Measurements from ENCODE around the gene UFC1. TPM values are rescaled to one million over a fixed set of nuclear protein-coding genes. Genes with fewer than 3 reads are reported as not detected.

The UFC1 gene
- total RNA-seq, 1 experiment from 2014 or later: 133 TPM

- no peak for DNase-seq (ENCODE audit: low read depth)
These were observed 15.1 kb downstream of the UFC1 start for GRCh38 chr1:161168906-161169305.

GRCh38 chr1:161171191-161171590 is 17.4 kb downstream of the UFC1 start:
- no peak for DNase-seq (ENCODE audit: low read depth)

DNA sequence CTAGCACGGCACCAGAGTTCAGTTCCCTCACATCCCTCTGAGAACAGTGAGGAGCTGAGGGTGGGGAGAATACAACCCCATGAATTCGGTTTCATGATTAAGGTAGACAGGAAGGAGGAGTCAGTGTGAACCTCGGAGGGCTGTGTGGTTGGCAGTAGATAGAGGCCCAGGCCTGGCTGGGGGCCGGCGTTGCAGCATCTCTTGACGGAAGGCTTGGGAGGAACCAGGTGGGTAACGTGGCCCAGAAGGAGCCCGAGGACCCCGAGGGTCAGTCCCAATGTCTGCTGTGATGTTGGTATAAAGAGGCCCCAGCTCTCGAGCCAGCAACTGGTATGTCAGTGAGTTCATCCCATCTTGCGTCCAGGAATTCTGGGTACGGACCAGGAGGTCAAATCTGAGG is 17.9 kb downstream of the UFC1 start:
- no peak for DNase-seq (ENCODE audit: low read depth)

DNA sequence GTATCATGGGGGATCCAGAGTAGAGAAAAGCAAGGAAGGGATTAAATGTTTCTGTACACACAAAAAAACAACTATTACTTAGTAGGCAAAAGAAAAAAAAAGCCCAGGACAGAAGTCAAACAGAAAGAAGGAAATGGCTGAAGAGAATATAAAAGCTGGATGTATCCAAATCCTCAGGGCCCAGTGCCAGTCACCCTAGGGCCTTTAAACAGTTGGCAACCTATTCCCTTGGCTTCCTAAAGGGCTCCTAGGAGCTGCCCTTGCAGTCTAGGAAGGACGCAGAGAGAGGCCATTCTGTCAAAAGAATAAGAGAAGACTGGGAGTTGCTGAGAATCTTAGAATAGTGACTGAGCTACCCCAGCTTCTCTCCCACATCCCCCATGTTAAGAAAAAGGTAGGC is 18.6 kb downstream of the UFC1 start:
- DNase-seq (ENCODE audit: low read depth): no peak

GRCh38 chr1:161172776-161173376 is 19.1 kb downstream of the UFC1 start:
- no peak for DNase-seq (ENCODE audit: low read depth)

DNA sequence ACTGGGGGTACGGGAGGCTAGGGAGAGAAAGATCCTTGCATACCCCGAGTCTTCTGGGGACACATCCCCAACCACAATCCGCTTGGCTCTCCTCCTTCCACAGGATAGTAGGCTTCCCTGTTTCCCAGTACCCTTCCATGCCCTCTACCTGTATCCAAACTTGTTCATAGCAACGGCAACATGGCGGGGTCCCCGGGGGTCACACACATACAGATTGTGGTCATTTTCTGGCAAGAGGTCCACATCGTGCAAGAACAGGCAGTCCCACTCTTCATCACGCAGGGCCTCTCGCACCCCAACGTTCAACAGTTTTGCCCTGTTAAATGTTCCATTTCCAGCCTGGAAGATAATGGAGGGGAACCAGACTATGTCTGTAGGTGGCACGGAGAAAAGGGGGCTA is 19.9 kb downstream of the UFC1 start:
- no peak for DNase-seq (ENCODE audit: low read depth)

GRCh38 chr1:161174911-161175310 is 21.1 kb downstream of the UFC1 start:
- DNase-seq (ENCODE audit: low read depth): no peak

- DNase-seq (ENCODE audit: low read depth): no peak
These were observed 22.1 kb downstream of the UFC1 start for GRCh38 chr1:161175771-161176453.

- no peak for DNase-seq (ENCODE audit: low read depth)
These were observed 22.8 kb downstream of the UFC1 start for GRCh38 chr1:161176468-161177111.

DNA sequence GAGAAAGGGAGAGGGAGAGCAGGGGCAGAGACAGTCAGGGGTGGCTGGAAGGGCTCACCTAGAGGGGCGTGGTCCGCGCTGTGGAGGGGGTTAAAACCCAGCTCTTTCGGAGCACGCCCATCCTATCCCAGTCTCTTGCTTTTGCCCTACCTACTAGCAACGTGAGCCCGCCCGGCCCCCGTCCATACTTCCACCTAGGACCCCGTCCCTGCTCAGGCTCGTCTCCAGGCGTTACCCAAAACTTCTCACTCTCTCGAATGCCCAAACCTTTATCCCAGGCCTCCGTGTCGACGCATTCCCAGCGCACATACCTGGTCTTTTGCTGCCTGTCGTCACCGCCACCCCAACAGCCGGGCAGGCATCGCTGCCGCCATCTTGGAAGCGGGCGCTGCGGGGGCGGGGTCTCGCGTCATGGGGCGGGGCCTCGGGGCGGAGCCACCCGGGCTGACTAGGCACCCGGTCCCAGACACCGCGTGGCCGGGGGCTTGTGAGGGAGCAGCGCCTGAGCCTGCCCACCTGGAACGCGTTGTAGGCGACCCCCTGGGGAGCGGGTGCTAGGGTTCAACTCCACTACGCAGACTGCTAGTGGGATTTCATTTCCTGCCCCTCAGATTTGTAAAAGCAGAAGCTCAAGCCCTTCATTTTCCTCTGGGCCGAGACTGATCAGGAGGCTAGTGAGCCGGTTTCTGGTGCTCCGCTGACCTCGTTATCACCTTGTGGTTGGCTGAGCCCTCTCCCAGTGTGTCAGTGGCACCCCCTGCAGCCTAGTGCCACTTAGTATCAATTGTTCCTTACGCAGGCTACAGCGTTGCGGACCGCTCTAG is 23.5 kb downstream of the UFC1 start, which contains the start of gene B4GALT3:
B4GALT3 (minus strand) TSS at position 396 of the 824 bp plus-strand sequence. CDS start 1,447 bp downstream, outside the sequence.
- DNase-seq (ENCODE audit: low read depth): peak; percentile 90

DNA sequence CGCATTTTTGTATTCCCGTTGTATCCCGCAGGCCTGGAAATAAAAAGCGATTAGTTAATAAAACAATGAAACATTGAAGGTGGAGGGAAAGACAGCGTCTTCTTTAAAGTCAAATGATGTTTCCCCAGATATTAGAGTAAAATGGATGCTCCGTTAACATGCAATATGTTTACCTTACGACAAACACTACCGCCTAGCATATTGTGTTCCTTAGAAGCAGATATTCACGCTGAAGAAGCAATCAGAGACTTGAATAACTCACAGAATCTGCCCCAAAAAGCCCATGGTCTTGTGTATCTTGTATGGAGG is 24.1 kb downstream of the UFC1 start:
- DNase-seq (ENCODE audit: low read depth): no peak

GRCh38 chr1:161179698-161180097 is 25.9 kb downstream of the UFC1 start:
- DNase-seq (ENCODE audit: low read depth): no peak

DNA sequence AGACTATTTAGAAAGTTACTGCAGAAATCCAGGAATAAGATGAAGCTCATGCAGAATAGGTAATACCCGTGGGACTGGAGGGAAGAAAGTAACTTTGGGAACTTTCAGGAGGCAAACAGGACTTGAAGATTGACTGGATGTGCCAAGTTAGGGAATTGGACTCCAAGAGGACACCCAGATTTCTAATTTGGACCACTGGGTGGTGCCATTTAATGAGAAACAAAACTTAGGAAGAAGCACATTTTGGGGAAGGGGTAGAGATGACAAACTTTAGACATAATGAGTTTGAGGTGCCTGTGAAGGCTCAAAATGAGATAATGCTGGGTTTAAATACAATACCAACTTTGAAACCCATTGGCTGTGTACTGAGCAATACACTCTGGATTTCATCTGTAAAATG is 26.9 kb downstream of the UFC1 start:
- DNase-seq (ENCODE audit: low read depth): no peak

DNA sequence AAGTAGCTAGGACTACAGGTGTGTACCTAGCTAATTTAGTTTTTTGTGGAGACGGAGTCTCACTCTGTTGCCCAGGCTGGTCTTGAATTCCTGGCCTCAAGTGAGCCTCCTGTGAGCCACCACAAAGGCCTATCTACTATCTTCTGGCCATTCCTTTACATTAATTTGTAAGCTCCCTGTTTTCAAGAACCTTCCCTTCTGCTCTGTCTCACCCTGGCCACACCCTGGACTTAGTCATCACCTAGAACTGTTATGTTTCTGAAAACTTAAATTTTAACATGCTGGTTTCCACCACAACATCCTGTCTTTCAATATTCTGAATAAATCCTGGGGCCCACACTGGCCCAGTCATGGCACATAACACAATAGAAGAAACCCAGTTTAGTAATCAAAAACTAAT is 28.4 kb downstream of the UFC1 start:
- DNase-seq (ENCODE audit: low read depth): peak; percentile 70

DNA sequence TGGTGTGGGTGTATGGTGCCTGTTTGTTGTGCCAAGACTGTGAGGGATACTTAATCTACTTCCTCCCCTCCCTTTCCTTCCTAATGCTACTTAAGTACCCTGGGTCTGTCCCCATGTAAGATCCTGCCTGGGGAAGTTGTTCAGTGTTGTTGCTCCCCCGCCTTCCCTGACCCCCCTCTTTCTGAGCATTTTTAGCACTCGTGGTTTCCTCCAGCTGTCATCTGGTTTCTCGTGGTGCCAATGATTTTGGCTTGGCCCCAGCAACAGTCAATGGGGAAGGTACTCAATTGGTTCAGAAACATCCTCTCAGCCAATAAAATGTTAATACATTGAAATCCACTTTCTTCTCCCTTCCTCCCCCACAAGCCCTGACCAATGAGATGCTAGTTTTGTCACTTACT is 31.5 kb downstream of the UFC1 start:
- no peak for DNase-seq (ENCODE audit: low read depth)

GRCh38 chr1:161185732-161186311 is 32.0 kb downstream of the UFC1 start:
- DNase-seq (ENCODE audit: low read depth): no peak

- no peak for DNase-seq (ENCODE audit: low read depth)
These were observed 33.5 kb downstream of the UFC1 start for GRCh38 chr1:161187311-161187710.

- no peak for DNase-seq (ENCODE audit: low read depth)
These were observed 34.6 kb downstream of the UFC1 start for GRCh38 chr1:161188381-161188780.

GRCh38 chr1:161189036-161189435 is 35.3 kb downstream of the UFC1 start:
- no peak for DNase-seq (ENCODE audit: low read depth)

DNA sequence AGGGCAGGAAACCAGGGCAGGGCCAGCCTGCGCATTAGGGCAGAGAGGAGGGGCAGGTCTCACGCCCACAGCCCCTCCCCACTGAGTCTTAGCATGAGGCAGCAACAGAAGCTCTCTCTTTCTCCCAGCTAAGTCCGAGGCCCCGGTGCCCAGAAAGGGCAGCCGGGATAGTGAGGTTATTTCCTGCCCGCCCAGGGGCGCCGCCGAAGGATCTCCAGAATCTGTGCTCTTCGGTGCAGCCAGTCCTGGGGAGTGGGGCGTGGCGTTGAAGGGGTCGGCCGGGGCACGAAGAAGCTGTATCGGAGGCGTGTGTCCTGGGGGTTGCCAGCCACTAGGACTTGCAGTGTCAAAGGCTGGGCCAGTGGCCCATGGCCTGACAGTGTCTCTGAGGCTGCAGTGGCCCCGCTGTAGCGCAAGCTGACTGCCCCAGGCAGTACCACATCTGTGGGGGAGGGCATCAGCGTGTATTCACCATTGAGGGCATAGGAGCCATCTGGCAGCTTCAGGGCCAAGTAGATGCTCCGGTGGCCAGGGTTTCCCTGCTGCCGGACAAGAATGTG is 37.3 kb downstream of the UFC1 start:
- no peak for DNase-seq (ENCODE audit: low read depth)

DNA sequence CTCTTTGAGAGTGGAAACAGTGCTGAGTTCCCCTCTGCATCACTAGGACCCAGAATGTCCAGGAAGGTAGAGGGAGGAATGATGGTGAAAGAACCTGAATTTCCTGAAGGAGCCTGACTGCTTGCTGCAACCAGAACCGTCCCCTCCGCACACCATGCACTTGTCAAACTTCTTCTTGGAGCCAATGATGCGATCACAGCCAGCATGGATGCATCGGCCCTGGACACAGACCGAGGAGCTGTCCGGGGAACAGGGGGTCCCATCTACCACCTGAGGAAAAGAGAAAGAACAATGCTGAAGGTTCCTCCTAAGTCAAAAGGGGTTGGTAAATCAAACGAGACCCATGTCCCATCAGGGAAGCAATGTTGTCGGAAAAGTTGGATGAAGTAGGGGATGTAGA is 38.2 kb downstream of the UFC1 start:
- DNase-seq (ENCODE audit: low read depth): no peak

All from Daoy (cell line).